ENCODE data around the gene CD84.
A peak's percentile ranks its signal among the peaks of the same experiment; 100 is the strongest.
"Not testable (repeated sequence)": the region's sequence is repeated elsewhere in the genome, so short reads cannot be mapped to it uniquely, and the experiment has no call there.

Gene CD84

DNA sequence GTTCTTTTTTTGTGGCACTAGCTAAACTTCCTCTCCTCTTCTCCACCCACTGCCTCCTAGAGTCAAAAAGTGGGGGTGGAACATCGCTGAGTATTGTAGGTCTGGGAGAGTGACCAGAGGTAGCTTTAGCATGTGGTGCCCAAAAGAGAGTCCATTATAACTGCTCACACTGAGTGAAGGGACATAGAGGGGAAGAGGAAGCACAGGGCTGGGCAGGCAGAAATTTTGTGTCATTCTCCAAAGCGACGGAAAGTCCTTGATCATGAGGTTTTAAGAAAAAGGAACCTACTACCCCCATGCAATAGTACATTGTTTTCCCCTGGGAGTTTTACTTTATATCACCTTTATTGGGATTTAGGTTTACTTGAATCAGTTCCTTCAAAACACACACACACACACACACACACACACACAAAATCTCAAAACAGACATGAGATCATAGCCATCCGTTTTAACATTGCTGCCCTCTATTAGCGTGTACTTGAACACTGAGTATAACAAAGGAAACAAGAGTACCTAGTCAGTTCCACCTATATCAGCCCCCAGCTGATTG, 4.1 kb downstream of the CD84 start:
- DNase-seq (ENCODE audit: low spot score), result no peak

DNA sequence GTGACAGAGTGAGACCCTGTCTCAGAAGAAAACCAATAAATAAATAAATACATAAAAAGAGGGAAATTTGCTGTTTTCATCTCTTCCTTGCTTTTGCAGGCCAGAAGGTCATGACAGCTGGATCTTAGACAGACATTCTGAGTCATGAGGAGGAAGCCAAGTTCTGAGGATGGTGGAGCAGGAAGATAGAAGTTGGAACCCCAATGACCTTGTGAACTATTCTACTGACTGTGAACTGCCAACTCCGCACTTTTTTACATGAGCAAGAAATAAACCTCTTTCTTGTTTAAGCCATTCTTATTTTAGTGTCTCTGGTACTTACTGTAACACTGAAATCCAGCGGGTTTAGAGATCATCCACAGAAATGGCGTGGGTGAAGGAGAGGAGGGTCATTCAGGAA, 8.5 kb downstream of the CD84 start:
- no peak for DNase-seq (ENCODE audit: low spot score)

GRCh38 chr1:160569806-160570205, 9.5 kb downstream of the CD84 start:
- DNase-seq (ENCODE audit: low spot score), result no peak

DNA sequence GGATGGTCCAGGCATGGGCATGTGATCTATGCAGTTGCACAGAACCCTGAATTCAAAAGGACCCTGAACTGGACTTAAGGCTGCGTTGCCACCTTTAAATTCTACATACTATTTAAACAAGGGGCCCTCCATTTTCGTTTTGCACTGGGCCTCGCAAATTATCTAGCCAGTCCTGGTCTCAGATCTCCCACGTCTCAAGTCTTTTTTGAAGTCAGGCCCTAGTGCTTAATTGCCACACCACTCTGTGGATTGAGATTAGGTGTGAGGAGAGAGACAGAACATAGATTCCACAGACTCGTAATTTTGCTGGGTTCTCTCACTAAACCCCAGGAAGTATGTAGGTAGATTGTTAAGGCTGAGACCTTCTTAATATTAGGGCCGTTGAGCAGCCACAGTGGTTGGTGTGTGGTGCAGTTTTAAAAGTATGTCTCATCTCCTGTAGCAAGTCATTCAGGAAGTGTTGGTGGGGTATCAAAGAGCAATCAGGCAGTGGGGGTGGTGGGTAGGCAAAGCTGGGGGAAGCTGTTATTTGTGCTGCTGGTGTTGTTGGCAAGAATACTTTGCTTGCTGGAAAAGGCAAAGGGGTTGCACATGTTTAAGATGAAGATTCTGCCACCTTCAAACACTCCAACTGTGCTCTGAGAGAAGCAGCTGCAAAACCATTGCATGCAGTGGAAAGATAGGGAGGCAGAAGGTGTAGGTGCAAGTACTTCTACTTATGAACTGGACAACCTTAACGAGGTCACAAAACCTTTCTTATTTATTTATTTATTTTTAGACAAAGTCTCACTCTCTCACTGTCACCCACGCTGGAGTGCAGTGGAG, 11.2 kb downstream of the CD84 start:
- DNase-seq (ENCODE audit: low spot score), result no peak

- no peak for DNase-seq (ENCODE audit: low spot score)
These were observed 12.0 kb downstream of the CD84 start for GRCh38 chr1:160567341-160567740.

GRCh38 chr1:160565564-160565963, 13.7 kb downstream of the CD84 start:
- no peak for DNase-seq (ENCODE audit: low spot score)

- not testable (repeated sequence) for DNase-seq (ENCODE audit: low spot score)
These were observed 16.1 kb downstream of the CD84 start for GRCh38 chr1:160563230-160563629.

DNA sequence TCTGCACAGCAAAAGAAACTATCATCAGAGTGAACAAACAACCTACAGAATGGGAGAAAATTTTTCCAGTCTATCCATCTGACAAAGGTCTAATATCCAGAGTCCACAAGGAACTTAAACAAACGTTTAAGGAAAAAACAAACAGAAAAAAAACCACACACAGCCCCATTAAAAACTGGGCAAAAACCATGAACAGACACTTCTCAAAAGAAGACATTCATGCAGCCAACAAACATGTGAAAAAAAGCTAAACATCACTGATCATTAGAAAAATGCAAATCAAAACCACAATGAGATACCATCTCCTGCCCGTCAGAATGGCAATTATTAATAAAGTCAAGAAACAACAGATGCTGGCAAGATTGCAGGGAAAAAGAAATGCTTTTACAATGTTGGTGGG, 16.6 kb downstream of the CD84 start:
- not testable (repeated sequence) for DNase-seq (ENCODE audit: low spot score)

- no peak for DNase-seq (ENCODE audit: low spot score)
These were observed 18.5 kb downstream of the CD84 start for GRCh38 chr1:160560806-160561205.

GRCh38 chr1:160560045-160560705, 19.1 kb downstream of the CD84 start:
- no peak for DNase-seq (ENCODE audit: low spot score)

DNA sequence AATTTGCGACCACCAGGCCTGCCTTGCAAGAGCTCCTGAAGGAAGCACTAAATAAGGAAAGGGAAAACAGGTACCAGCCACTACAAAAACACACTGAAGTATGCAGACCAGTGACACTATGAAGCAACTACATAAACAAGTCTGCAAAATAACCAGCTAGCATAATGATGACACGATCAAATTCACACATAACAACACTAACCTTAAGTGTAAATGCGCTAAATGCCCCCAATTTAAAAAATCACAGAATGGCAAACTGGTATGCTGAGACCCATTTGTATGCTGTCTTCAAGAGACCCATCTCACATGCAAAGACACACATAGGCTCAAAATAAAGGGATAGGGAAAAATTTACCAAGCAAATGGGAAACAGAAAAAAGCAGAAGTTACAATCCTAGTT, 19.9 kb downstream of the CD84 start:
- not testable (repeated sequence) for DNase-seq (ENCODE audit: low spot score)

- DNase-seq (ENCODE audit: low spot score), result no peak
These were observed 20.5 kb downstream of the CD84 start for GRCh38 chr1:160558660-160559380.

- peak; percentile 9 for DNase-seq (ENCODE audit: low spot score)
These were observed 25.5 kb downstream of the CD84 start for GRCh38 chr1:160553778-160554177.

DNA sequence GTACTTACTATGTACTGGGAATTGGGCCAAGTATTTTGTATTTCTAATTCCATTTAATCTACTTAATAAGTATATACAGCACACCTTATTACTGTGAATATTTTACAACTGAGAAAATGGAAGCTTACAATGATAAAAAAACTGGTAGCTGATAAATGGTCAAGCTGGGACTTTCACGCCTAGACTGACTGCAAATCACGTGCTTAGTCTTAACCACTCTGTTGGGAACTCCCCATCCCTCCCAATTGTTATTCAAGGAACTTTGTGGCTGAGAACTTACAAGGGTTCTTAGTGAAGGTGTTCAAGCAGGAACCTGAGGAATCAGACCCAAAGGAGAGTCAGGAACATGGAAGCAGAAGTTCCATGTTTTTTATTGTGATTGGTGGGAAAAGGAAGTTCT, 26.9 kb downstream of the CD84 start:
- no peak for DNase-seq (ENCODE audit: low spot score)

GRCh38 chr1:160550572-160551034, 28.7 kb downstream of the CD84 start:
- no peak for DNase-seq (ENCODE audit: low spot score)

DNA sequence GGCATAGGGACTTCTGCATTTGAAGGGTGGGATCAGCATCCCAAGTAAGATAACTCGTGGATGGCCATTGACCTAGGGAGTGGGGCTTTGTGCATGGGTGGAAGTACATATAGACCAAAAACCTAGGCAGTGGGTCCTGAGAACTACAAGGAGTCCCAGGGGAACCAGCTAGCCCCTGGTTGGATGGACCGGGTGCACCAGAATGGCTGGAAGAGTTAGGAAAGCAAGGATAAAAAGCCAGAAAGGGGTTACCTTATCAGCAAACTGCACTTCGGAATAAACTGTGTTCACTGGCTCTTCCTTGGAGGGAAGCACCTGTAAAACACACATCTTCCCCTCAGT, 29.7 kb downstream of the CD84 start:
- no peak for DNase-seq (ENCODE audit: low spot score)

- peak; percentile 97 for DNase-seq (ENCODE audit: low spot score)
These were observed 30.2 kb downstream of the CD84 start for GRCh38 chr1:160548960-160549664.

DNA sequence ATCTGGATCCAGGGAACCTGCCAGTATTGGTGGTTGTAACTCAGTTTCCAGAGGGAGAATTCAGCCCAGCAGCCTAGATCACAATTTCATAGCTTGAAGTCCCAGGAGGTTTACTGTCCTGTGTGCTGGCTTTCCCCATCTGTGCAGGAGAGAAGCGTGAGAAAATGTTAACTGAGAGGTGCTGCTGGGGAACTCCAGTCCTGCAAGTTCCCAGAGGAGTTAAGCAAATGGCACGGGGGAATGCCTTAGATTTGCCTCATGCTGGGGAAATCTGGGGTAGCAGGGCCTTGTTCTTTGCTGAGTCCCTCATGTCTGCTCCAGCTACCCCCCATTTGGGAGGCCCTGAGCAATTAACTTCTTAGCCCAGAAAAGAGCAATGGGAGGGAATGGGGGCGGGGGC, 31.1 kb downstream of the CD84 start:
- DNase-seq (ENCODE audit: low spot score), result no peak

GRCh38 chr1:160547422-160547821, 31.9 kb downstream of the CD84 start:
- peak; percentile 67 for DNase-seq (ENCODE audit: low spot score)

GRCh38 chr1:160546942-160547341, 32.4 kb downstream of the CD84 start:
- no peak for DNase-seq (ENCODE audit: low spot score)

GRCh38 chr1:160544647-160545046, 34.6 kb downstream of the CD84 start:
- peak; percentile 39 for DNase-seq (ENCODE audit: low spot score)
